ENCODE data around the gene AK1. TPM values are rescaled to one million over a fixed set of nuclear protein-coding genes. Genes with fewer than 3 reads are reported as not detected.
A peak's percentile ranks its signal among the peaks of the same experiment; 100 is the strongest.

The AK1 gene
- total and polyA plus RNA-seq, 2 experiments from 2014 or later: 16.2 to 35.5 TPM

- no peak for TF ChIP-seq ZNF114 (CRISPR knock-in tag; IDR thresholded peaks at IDR 0.05)
- TF ChIP-seq ZNF331 (CRISPR knock-in tag; IDR thresholded peaks at IDR 0.05; ENCODE audit: low read depth): no peak
- no peak for TF ChIP-seq CREB1 (CRISPR knock-in tag; IDR thresholded peaks at IDR 0.05; ENCODE audit: low read depth)
- no peak for TF ChIP-seq CTCF (conservative IDR thresholded peaks at IDR 0.05; ENCODE audit: low read depth in 2 of 2)
These were observed 45.2 kb downstream of the AK1 start (continued) for GRCh38 chr9:127832248-127832647.

GRCh38 chr9:127829205-127829906 is 48.1 kb downstream of the AK1 start:
- no peaks in the 10 kb centered on the region for H4K20me1 ChIP-seq (replicated peaks; ENCODE audit: insufficient read depth)
- TF ChIP-seq EZH2phosphoT487 (IDR thresholded peaks at IDR 0.05; ENCODE audit: unreplicated experiment) (no peak), POLR2AphosphoS5 (IDR thresholded peaks at IDR 0.05; ENCODE audit: low read depth) (no peak), CREB1 (CRISPR knock-in tag; IDR thresholded peaks at IDR 0.05; ENCODE audit: low read depth) (no peak), REST (IDR thresholded peaks at IDR 0.05; ENCODE audit: unreplicated experiment) (no peak), ZNF114 (CRISPR knock-in tag; IDR thresholded peaks at IDR 0.05) (no peak), ETS1 (IDR thresholded peaks at IDR 0.05) (no peak), CTCF (conservative IDR thresholded peaks at IDR 0.05; ENCODE audit: low read depth in 2 of 2) (no peak), JUNB (IDR thresholded peaks at IDR 0.05; ENCODE audit: unreplicated experiment) (no peak), ZNF331 (CRISPR knock-in tag; IDR thresholded peaks at IDR 0.05; ENCODE audit: low read depth) (no peak), EZH2 (IDR thresholded peaks at IDR 0.05; ENCODE audit: low read depth, unreplicated experiment) (no peak)

More at GRCh38 chr9:127829205-127829906, 48.1 kb downstream of the AK1 start:
- DNase-seq (ENCODE audit: low spot score): no peak
- Mint-ChIP-seq H3K4me1 (peaks cover 37% of the 10 kb centered on the region), H3K27ac (no peak overlapping the region; the same call in 1 of the 2 replicates), H3K36me3 (ENCODE audit: low read depth) (no peaks in the 10 kb centered on the region), H3K27me3 (ENCODE audit: insufficient read depth, low read depth, poor library complexity) (peaks cover 20% of the 10 kb centered on the region), H3K4me3 (peak overlapping the region; percentile 67; the same call in 1 of the 3 replicates), H3K9me3 (no peaks in the 10 kb centered on the region; the same call in 2 of the 3 replicates)
- peak overlapping the region; percentile 75 for H3K27ac ChIP-seq (ENCODE audit: low read depth)
- peak overlapping the region; percentile 97; the same call in 1 of the 2 replicates for H2AFZ ChIP-seq
- H3K79me2 ChIP-seq (replicated peaks; ENCODE audit: insufficient read depth): no peaks in the 10 kb centered on the region
- peak overlapping the region; percentile 80; the same call in 1 of the 2 replicates for H3K4me2 ChIP-seq
- H3F3A ChIP-seq (replicated peaks; ENCODE audit: low read depth): peaks cover 14% of the 10 kb centered on the region
- H3K9me2 ChIP-seq (ENCODE audit: insufficient read depth): no peaks in the 10 kb centered on the region
- H3K4me1 ChIP-seq (ENCODE audit: insufficient read depth): peaks cover 8% of the 10 kb centered on the region
- no peaks in the 10 kb centered on the region; the same call in 1 of the 2 replicates for H3K36me3 ChIP-seq (ENCODE audit: insufficient read depth)
- peaks cover 12% of the 10 kb centered on the region; the same call in 1 of the 2 replicates for H3K27me3 ChIP-seq (ENCODE audit: insufficient read depth)
- ATAC-seq: no peak
- peak overlapping the region; percentile 53 for H3K4me3 ChIP-seq

Data from GM23338 (cell line).